Natural killer cell (primary cell): ENCODE measurements around the gene PTPN7. TPM values are rescaled to one million over a fixed set of nuclear protein-coding genes. Genes with fewer than 3 reads are reported as not detected.
A peak's percentile ranks its signal among the peaks of the same experiment; 100 is the strongest.

Source experiments
- ATAC-seq, 3 donors: fragments of 150-1000 bp in 2 of 3; fragments of 200-7000 bp in 1 of 3; cut with Tn5 transposase; 1 replicate in 1 of 3; 2 replicates in 2 of 3; pipeline ENCODE4 v1.10.0; 2021; ENCODE audit warnings: mild to moderate bottlenecking in 2 of 3, moderate library complexity in 2 of 3
- DNase-seq, 2 donors: peaks; one replicate each; pipeline versions ENCODE4 v3.0.0 to v3.0.0-alpha.2; 2013 to 2021; ENCODE audit warnings: mixed read lengths in 1 of 2
- H3K27ac ChIP-seq: one replicate; pipeline ENCODE4 v1.5.1; 2013; ENCODE audit warnings: mild to moderate bottlenecking, low read length
- H3K27me3 ChIP-seq: one replicate; pipeline ENCODE4 v1.6.1; 2013; ENCODE audit warnings: low read length; ENCODE audit not compliant: control insufficient read depth, insufficient read depth
- H3K36me3 ChIP-seq: one replicate; pipeline ENCODE4 v1.6.1; 2013; ENCODE audit warnings: low read length; ENCODE audit not compliant: control insufficient read depth, insufficient read depth
- H3K4me1 ChIP-seq: one replicate; pipeline ENCODE4 v1.6.1; 2013; ENCODE audit warnings: low read length; ENCODE audit not compliant: control insufficient read depth, insufficient read depth
- H3K4me3 ChIP-seq: one replicate; pipeline ENCODE4 v1.5.1; 2013; ENCODE audit warnings: low read length
- H3K9me3 ChIP-seq: one replicate; pipeline ENCODE4 v1.6.1; 2013; ENCODE audit warnings: low read length; ENCODE audit not compliant: control insufficient read depth, insufficient read depth
- H3K27ac Mint-ChIP-seq, 2 donors: one replicate each; pipeline ENCODE4 v1.8.0; 2022; ENCODE audit warnings: mild to moderate bottlenecking in 2 of 2, mixed read lengths in 2 of 2, moderate library complexity in 1 of 2
- H3K27me3 Mint-ChIP-seq, 2 donors: one replicate each; pipeline ENCODE4 v1.8.0; 2022; ENCODE audit warnings: low read depth in 2 of 2, mixed read lengths in 2 of 2
- H3K36me3 Mint-ChIP-seq: one replicate; pipeline ENCODE4 v1.8.0; 2022; ENCODE audit warnings: mixed read lengths
- H3K4me1 Mint-ChIP-seq, 2 donors: one replicate each; pipeline ENCODE4 v1.8.0; 2022; ENCODE audit warnings: mixed read lengths in 2 of 2
- H3K4me3 Mint-ChIP-seq: one replicate; pipeline ENCODE4 v1.8.0; 2022; ENCODE audit warnings: mild to moderate bottlenecking, moderate library complexity, mixed read lengths
- H3K9me3 Mint-ChIP-seq, 2 donors: one replicate each; pipeline ENCODE4 v1.8.0; 2022; ENCODE audit warnings: mixed read lengths in 2 of 2
- CTCF ChIP-seq: fragments of 200-600 bp; IDR thresholded peaks from one replicate; pipeline ENCODE4 v1.8.0; 2022; ENCODE audit warnings: antibody characterized with exemption
- WGBS: methylation state at CpG from one replicate; pipeline ENCODE4 v1.1.7; 2013; ENCODE audit warnings: missing lambda C conversion rate; ENCODE audit not compliant: insufficient coverage; 5-methylcytosine and 5-hydroxymethylcytosine counted together
- intact Hi-C: fragments of 100-400 bp; cut with micrococcal nuclease; formaldehyde crosslinking; loops from one replicate; pipeline ENCODE4 v1.14.2; 2022
- total RNA-seq, 4 donors: library from RNA; stranded (reverse); fragments of 120-200 nt in 1 of 4; gene quantifications; one replicate each; pipeline versions ENCODE4 v1.2.3 to v1.2.4, GENCODE V29; 2013 to 2022

The PTPN7 gene
- total RNA-seq, 3 donors from 2014 or later (not counting 1 experiment from before 2014, with no cell fraction given), result 144 to 241 (median 196) TPM

- Mint-ChIP-seq H3K27me3 (no peaks in the 10 kb centered on the region), H3K36me3 (peaks cover 4% of the 10 kb centered on the region), H3K9me3 (no peaks in the 10 kb centered on the region), H3K4me1 (peaks cover 69 to 77% of the 10 kb centered on the region in 2 donors), H3K4me3 (peak overlapping the region; percentile 98), H3K27ac (peak overlapping the region; percentile 95 to 100)
- peaks cover 30% of the 10 kb centered on the region for H3K36me3 ChIP-seq
- H3K27ac ChIP-seq, result peak overlapping the region; percentile 94
- H3K27me3 ChIP-seq, result no peaks in the 10 kb centered on the region
- no peak for TF ChIP-seq CTCF
- H3K4me3 ChIP-seq, result peak overlapping the region; percentile 66
- H3K9me3 ChIP-seq, result no peaks in the 10 kb centered on the region
- H3K4me1 ChIP-seq, result peaks cover 93% of the 10 kb centered on the region
- DNase-seq (peak; percentile 68 to 75), ATAC-seq (peak; percentile 64 to 68 (median 65))
- intact Hi-C loops, result loop anchor here (5.0 kb wide), 1 partner anchor 38 kb away; no protein-coding TSS in a partner anchor
- WGBS, result 1% methylated on average over 16 of the region's 16 CpGs
Measured at GRCh38 chr1:202159534-202160371, 649 bp downstream of the PTPN7 start.

GRCh38 chr1:202158810-202159533 is 1.4 kb downstream of the PTPN7 start:
- Mint-ChIP-seq H3K27ac (peak overlapping the region; percentile 95 to 100), H3K27me3 (no peaks in the 10 kb centered on the region), H3K4me3 (peak overlapping the region; percentile 98), H3K9me3 (no peaks in the 10 kb centered on the region), H3K36me3 (peaks cover 8% of the 10 kb centered on the region), H3K4me1 (peaks cover 65 to 73% of the 10 kb centered on the region in 2 donors)
- Histone ChIP-seq H3K4me3 (peak overlapping the region; percentile 66), H3K27me3 (no peaks in the 10 kb centered on the region), H3K9me3 (no peaks in the 10 kb centered on the region), H3K27ac (peak overlapping the region; percentile 94), H3K36me3 (peaks cover 37% of the 10 kb centered on the region), H3K4me1 (peaks cover 85% of the 10 kb centered on the region)
- peak; percentile 18 for TF ChIP-seq CTCF
- ATAC-seq (no peak), DNase-seq (peak in 1 of 2 donors; percentile 36)
- intact Hi-C loops, result no loop called here
- 39% methylated on average over 10 of the region's 10 CpGs for WGBS

- no peak overlapping the region for H3K4me3 ChIP-seq
- no peak overlapping the region for H3K27ac ChIP-seq
Measured at GRCh38 chr1:202157945-202158344, 2.5 kb downstream of the PTPN7 start.

More at GRCh38 chr1:202157945-202158344, 2.5 kb downstream of the PTPN7 start:
- 89% methylated on average over 10 of the region's 10 CpGs for WGBS
- peaks cover 65 to 68% of the 10 kb centered on the region in 2 donors for H3K4me1 Mint-ChIP-seq
- H3K27ac Mint-ChIP-seq, result peak overlapping the region; percentile 95 to 100
- no peaks in the 10 kb centered on the region for H3K9me3 Mint-ChIP-seq
- no peaks in the 10 kb centered on the region for H3K27me3 Mint-ChIP-seq
- intact Hi-C loops, result no loop called here
- no peak for ATAC-seq
- TF ChIP-seq CTCF, result no peak
- peak overlapping the region; percentile 98 for H3K4me3 Mint-ChIP-seq
- peaks cover 47% of the 10 kb centered on the region for H3K36me3 ChIP-seq
- no peaks in the 10 kb centered on the region for H3K27me3 ChIP-seq
- H3K9me3 ChIP-seq, result no peaks in the 10 kb centered on the region
- H3K36me3 Mint-ChIP-seq, result peaks cover 8% of the 10 kb centered on the region
- DNase-seq, result no peak
- peaks cover 75% of the 10 kb centered on the region for H3K4me1 ChIP-seq
